ENCODE data around the gene KDM1A.

GRCh38 chr1:23062271-23062670 is 43.0 kb downstream of the KDM1A start:
- TF ChIP-seq E2F1 (CRISPR knock-in tag; IDR thresholded peaks at IDR 0.05) = no peak
- TF ChIP-seq TARDBP (IDR thresholded peaks at IDR 0.05) = no peak
- TF ChIP-seq MAFK (IDR thresholded peaks at IDR 0.05; ENCODE audit: low read length) = no peak
- TF ChIP-seq MXD1 (CRISPR knock-in tag; IDR thresholded peaks at IDR 0.05; ENCODE audit: borderline replicate concordance, poor library complexity, severe bottlenecking) = no peak

Measured in K562 (cell line).